Measurements from ENCODE around the gene DVL2.

DVL2 gene

DNA sequence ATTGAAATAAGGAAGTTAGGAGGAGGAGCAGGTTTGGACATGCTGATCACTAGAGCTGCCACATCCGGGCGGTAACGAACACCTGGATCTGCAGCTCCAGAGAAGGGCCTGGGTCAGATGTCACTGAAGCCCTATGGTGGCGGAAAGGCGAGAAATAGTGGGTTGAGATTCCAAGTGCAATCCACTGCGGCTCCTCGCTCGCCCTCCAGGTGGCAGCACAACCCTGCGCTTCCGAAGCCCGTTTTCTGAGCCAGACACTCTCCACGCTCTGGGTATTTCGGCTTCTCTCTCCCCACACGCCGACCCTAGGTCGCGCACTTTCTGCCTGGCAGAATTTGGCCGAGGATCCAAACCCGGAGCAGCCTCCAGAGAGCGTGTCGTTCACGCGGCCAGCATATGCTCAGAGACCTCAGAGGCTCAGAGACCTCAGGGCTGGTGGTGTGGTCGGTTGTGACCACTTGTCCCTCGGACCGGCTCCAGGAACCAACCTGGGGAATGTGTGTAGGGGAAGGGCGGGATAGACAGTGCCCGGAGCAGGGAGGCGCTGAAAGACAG lies 46.3 kb upstream of the DVL2 start (continued):
- TF ChIP-seq, protein P1, sequence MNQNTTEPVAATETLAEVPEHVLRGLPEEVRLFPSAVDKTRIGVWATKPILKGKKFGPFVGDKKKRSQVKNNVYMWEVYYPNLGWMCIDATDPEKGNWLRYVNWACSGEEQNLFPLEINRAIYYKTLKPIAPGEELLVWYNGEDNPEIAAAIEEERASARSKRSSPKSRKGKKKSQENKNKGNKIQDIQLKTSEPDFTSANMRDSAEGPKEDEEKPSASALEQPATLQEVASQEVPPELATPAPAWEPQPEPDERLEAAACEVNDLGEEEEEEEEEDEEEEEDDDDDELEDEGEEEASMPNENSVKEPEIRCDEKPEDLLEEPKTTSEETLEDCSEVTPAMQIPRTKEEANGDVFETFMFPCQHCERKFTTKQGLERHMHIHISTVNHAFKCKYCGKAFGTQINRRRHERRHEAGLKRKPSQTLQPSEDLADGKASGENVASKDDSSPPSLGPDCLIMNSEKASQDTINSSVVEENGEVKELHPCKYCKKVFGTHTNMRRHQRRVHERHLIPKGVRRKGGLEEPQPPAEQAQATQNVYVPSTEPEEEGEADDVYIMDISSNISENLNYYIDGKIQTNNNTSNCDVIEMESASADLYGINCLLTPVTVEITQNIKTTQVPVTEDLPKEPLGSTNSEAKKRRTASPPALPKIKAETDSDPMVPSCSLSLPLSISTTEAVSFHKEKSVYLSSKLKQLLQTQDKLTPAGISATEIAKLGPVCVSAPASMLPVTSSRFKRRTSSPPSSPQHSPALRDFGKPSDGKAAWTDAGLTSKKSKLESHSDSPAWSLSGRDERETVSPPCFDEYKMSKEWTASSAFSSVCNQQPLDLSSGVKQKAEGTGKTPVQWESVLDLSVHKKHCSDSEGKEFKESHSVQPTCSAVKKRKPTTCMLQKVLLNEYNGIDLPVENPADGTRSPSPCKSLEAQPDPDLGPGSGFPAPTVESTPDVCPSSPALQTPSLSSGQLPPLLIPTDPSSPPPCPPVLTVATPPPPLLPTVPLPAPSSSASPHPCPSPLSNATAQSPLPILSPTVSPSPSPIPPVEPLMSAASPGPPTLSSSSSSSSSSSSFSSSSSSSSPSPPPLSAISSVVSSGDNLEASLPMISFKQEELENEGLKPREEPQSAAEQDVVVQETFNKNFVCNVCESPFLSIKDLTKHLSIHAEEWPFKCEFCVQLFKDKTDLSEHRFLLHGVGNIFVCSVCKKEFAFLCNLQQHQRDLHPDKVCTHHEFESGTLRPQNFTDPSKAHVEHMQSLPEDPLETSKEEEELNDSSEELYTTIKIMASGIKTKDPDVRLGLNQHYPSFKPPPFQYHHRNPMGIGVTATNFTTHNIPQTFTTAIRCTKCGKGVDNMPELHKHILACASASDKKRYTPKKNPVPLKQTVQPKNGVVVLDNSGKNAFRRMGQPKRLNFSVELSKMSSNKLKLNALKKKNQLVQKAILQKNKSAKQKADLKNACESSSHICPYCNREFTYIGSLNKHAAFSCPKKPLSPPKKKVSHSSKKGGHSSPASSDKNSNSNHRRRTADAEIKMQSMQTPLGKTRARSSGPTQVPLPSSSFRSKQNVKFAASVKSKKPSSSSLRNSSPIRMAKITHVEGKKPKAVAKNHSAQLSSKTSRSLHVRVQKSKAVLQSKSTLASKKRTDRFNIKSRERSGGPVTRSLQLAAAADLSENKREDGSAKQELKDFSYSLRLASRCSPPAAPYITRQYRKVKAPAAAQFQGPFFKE (tag by site-specific recombination; IDR thresholded peaks at IDR 0.05; ENCODE audit: borderline replicate concordance), result no peak
- TF ChIP-seq ZNF174 (tag by site-specific recombination; IDR thresholded peaks at IDR 0.05) (no peak), ZNF600 (tag by site-specific recombination; IDR thresholded peaks at IDR 0.05) (peak; percentile 94), ZFP3 (tag by site-specific recombination; IDR thresholded peaks at IDR 0.05; ENCODE audit: low read depth) (no peak), GLI4 (tag by site-specific recombination; IDR thresholded peaks at IDR 0.05) (no peak), ZNF416 (tag by site-specific recombination; IDR thresholded peaks at IDR 0.05) (no peak), ZNF621 (tag by site-specific recombination; IDR thresholded peaks at IDR 0.05) (no peak), ZNF510 (tag by site-specific recombination; IDR thresholded peaks at IDR 0.05; ENCODE audit: insufficient replicate concordance) (no peak), ZNF302 (tag by site-specific recombination; IDR thresholded peaks at IDR 0.05; ENCODE audit: low read depth) (no peak), ZNF155 (tag by site-specific recombination; IDR thresholded peaks at IDR 0.05) (no peak), ZNF501 (tag by site-specific recombination; IDR thresholded peaks at IDR 0.05) (0 out of 2 replicates have a peak, but pooled peaks have one; percentile 53), ZNF426 (tag by site-specific recombination; IDR thresholded peaks at IDR 0.05) (no peak), ZBTB7A (tag by site-specific recombination; IDR thresholded peaks at IDR 0.05; ENCODE audit: low read depth) (0 out of 2 replicates have a peak, but pooled peaks have one; percentile 17), ZNF785 (tag by site-specific recombination; IDR thresholded peaks at IDR 0.05) (no peak), IKZF3 (tag by site-specific recombination; IDR thresholded peaks at IDR 0.05) (peak; percentile 18; the same call in 1 of the 2 replicates), ZNF654 (tag by site-specific recombination; IDR thresholded peaks at IDR 0.05; ENCODE audit: low read depth) (peak; percentile 83), SP2 (tag by site-specific recombination; IDR thresholded peaks at IDR 0.05) (no peak), ZNF664 (tag by site-specific recombination; IDR thresholded peaks at IDR 0.05) (no peak), ZNF433 (tag by site-specific recombination; IDR thresholded peaks at IDR 0.05; ENCODE audit: low read depth) (no peak), TRIM28 (IDR thresholded peaks at IDR 0.05; ENCODE audit: borderline replicate concordance, low read length) (peak; percentile 83; the same call in 1 of the 2 replicates), ZXDB (tag by site-specific recombination; IDR thresholded peaks at IDR 0.05) (no peak)
- TF ChIP-seq, protein P2, sequence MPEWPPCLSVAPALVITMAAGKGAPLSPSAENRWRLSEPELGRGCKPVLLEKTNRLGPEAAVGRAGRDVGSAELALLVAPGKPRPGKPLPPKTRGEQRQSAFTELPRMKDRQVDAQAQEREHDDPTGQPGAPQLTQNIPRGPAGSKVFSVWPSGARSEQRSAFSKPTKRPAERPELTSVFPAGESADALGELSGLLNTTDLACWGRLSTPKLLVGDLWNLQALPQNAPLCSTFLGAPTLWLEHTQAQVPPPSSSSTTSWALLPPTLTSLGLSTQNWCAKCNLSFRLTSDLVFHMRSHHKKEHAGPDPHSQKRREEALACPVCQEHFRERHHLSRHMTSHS (tag by site-specific recombination; IDR thresholded peaks at IDR 0.05), result no peak
- TF ChIP-seq, protein P3, sequence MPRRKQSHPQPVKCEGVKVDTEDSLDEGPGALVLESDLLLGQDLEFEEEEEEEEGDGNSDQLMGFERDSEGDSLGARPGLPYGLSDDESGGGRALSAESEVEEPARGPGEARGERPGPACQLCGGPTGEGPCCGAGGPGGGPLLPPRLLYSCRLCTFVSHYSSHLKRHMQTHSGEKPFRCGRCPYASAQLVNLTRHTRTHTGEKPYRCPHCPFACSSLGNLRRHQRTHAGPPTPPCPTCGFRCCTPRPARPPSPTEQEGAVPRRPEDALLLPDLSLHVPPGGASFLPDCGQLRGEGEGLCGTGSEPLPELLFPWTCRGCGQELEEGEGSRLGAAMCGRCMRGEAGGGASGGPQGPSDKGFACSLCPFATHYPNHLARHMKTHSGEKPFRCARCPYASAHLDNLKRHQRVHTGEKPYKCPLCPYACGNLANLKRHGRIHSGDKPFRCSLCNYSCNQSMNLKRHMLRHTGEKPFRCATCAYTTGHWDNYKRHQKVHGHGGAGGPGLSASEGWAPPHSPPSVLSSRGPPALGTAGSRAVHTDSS (tag by site-specific recombination; IDR thresholded peaks at IDR 0.05), result no peak
- TF ChIP-seq, protein P4, sequence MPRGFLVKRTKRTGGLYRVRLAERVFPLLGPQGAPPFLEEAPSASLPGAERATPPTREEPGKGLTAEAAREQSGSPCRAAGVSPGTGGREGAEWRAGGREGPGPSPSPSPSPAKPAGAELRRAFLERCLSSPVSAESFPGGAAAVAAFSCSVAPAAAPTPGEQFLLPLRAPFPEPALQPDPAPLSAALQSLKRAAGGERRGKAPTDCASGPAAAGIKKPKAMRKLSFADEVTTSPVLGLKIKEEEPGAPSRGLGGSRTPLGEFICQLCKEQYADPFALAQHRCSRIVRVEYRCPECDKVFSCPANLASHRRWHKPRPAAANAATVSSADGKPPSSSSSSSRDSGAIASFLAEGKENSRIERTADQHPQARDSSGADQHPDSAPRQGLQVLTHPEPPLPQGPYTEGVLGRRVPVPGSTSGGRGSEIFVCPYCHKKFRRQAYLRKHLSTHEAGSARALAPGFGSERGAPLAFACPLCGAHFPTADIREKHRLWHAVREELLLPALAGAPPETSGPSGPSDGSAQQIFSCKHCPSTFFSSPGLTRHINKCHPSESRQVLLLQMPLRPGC (tag by site-specific recombination; IDR thresholded peaks at IDR 0.05), result no peak
- TF ChIP-seq, protein P5, sequence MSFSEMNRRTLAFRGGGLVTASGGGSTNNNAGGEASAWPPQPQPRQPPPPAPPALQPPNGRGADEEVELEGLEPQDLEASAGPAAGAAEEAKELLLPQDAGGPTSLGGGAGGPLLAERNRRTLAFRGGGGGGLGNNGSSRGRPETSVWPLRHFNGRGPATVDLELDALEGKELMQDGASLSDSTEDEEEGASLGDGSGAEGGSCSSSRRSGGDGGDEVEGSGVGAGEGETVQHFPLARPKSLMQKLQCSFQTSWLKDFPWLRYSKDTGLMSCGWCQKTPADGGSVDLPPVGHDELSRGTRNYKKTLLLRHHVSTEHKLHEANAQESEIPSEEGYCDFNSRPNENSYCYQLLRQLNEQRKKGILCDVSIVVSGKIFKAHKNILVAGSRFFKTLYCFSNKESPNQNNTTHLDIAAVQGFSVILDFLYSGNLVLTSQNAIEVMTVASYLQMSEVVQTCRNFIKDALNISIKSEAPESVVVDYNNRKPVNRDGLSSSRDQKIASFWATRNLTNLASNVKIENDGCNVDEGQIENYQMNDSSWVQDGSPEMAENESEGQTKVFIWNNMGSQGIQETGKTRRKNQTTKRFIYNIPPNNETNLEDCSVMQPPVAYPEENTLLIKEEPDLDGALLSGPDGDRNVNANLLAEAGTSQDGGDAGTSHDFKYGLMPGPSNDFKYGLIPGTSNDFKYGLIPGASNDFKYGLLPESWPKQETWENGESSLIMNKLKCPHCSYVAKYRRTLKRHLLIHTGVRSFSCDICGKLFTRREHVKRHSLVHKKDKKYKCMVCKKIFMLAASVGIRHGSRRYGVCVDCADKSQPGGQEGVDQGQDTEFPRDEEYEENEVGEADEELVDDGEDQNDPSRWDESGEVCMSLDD (tag by site-specific recombination; IDR thresholded peaks at IDR 0.05), result no peak

All from HEK293 (cell line).